Putamen (tissue), 1 donor: ENCODE measurements around the gene RNF175.
A peak's percentile ranks its signal among the peaks of the same experiment; 100 is the strongest.

Experiments used
- DNase-seq: peaks from one replicate; pipeline ENCODE4 v3.0.0-alpha.2; 2016; ENCODE audit warnings: low spot score

Gene RNF175

GRCh38 chr4:153759407-153760316 is at the start of gene RNF175:
Gene RNF175 (minus strand): TSS chr4:153760024. CDS start chr4:153759862, 162 bp downstream.
- DNase-seq: peak; percentile 24

GRCh38 chr4:153809307-153809706 is 49.5 kb upstream of the RNF175 start:
- DNase-seq: no peak

GRCh38 chr4:153808175-153808574 is 48.4 kb upstream of the RNF175 start:
- DNase-seq: no peak

GRCh38 chr4:153806073-153806472 is 46.2 kb upstream of the RNF175 start:
- no peak for DNase-seq

GRCh38 chr4:153804722-153805121 is 44.9 kb upstream of the RNF175 start:
- DNase-seq: no peak

GRCh38 chr4:153799694-153800074 is 39.9 kb upstream of the RNF175 start:
- no peak for DNase-seq

- DNase-seq: no peak
Measured at GRCh38 chr4:153798901-153799693, 39.3 kb upstream of the RNF175 start.

- no peak for DNase-seq
Measured at GRCh38 chr4:153798420-153798819, 38.6 kb upstream of the RNF175 start.

- DNase-seq: no peak
Measured at GRCh38 chr4:153794006-153794405, 34.2 kb upstream of the RNF175 start.

- no peak for DNase-seq
Measured at GRCh38 chr4:153792618-153793247, 32.9 kb upstream of the RNF175 start.

GRCh38 chr4:153791746-153792617 is 32.2 kb upstream of the RNF175 start:
- DNase-seq: no peak

- DNase-seq: no peak
Measured at GRCh38 chr4:153790962-153791551, 31.2 kb upstream of the RNF175 start.

- no peak for DNase-seq
Measured at GRCh38 chr4:153790500-153790865, 30.7 kb upstream of the RNF175 start.

- no peak for DNase-seq
Measured at GRCh38 chr4:153789741-153790499, 30.1 kb upstream of the RNF175 start.

- no peak for DNase-seq
Measured at GRCh38 chr4:153788413-153789276, 28.8 kb upstream of the RNF175 start, which contains the start of gene SFRP2. Gene SFRP2 (minus strand): TSS chr4:153789083. CDS start chr4:153788835, 248 bp downstream.

- DNase-seq: no peak
Measured at GRCh38 chr4:153788051-153788412, 28.2 kb upstream of the RNF175 start.

- no peak for DNase-seq
Measured at GRCh38 chr4:153787575-153787974, 27.8 kb upstream of the RNF175 start.

- no peak for DNase-seq
Measured at GRCh38 chr4:153787061-153787560, 27.3 kb upstream of the RNF175 start.
